ENCODE results near the gene PRPSAP2. TPM values are rescaled to one million over a fixed set of nuclear protein-coding genes. Genes with fewer than 3 reads are reported as not detected.
A peak's percentile ranks its signal among the peaks of the same experiment; 100 is the strongest.
"Not testable (repeated sequence)": the region's sequence is repeated elsewhere in the genome, so short reads cannot be mapped to it uniquely, and the experiment has no call there.

PRPSAP2 gene, protein sequence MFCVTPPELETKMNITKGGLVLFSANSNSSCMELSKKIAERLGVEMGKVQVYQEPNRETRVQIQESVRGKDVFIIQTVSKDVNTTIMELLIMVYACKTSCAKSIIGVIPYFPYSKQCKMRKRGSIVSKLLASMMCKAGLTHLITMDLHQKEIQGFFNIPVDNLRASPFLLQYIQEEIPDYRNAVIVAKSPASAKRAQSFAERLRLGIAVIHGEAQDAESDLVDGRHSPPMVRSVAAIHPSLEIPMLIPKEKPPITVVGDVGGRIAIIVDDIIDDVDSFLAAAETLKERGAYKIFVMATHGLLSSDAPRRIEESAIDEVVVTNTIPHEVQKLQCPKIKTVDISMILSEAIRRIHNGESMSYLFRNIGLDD
- polyA plus RNA-seq (2013, experiment 1 of 2) = 52.4 TPM
- 52.5 TPM for polyA plus RNA-seq (2013, experiment 2 of 2)

DNA sequence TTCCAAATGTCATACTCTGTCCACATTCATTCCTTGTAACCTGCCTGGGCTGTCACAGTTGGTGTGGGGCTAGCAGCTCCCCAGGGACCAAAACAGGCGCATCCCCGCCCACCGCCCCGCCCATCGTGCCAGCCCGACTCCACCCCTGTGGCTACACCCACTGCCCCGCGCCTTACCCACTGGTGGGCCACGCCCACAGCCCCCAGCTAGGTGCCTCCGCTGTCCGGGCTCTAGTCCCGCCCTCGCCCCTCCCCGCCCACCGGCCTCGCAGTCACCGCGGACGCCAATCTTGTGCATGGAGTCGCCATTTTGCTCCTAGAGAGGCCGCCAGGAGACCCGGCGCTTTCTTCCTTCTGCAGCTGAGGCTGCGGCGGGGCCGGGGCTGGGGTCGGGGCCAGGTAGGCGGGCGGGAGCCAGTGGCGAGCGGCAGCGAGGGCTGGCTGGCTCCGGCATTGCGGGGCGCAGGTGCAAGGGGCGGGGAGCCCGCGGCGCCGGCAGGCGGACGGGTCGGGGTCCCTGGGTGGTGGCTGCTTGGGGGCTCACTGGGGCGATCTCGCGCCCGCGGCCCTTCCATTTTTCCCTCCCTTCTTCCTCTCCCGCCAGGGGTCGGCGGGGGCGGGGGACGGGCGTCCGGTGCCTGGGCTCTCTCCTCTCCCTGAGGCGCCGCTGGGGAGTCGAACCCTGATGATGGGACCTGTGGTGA is at the start of gene PRPSAP2:
Gene PRPSAP2, plus strand, starts transcription at position 268 of the 703 bp plus-strand sequence. CDS start 7,703 bp downstream, outside the sequence.
- WGBS, 2 donors (ENCODE audit: extremely low coverage in 2 of 2, insufficient read length in 2 of 2, insufficient replicate concordance in 1 of 2) = no CpG with 5 or more reads among the region's 58 CpGs
- Histone ChIP-seq H3K27ac (replicated peaks; ENCODE audit: low read length) (peak within 1 kb of the TSS; percentile 78), H3K18ac (ENCODE audit: low read length) (peak within 1 kb of the TSS; percentile 92)

DNA sequence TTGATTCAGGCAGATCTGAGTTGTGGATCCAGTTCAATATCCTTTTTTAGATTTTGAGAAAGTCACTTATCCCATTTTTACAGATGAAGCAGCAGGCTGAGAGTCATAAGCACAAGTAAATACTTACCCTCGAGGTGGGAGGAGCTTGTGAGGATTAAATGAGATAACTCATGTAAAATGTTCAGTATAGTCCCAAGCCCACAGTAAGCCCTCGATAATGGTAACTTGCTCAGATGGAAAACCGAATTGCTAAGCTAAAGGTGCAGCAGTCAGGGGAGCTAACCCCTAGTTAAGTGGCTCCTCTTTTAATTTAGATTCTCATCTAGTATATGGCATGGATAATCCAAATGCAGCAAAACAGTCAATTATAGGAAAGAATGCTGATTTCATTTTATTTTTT is 42.0 kb upstream of the PRPSAP2 start:
- H2BK12ac ChIP-seq (ENCODE audit: low read length); H2BK120ac ChIP-seq (ENCODE audit: low read depth, low read length); H4K91ac ChIP-seq (ENCODE audit: low read depth, low read length, poor library complexity); H2AK5ac ChIP-seq (ENCODE audit: low read depth, low read length); H3K27ac ChIP-seq (replicated peaks; ENCODE audit: low read length); H3K9me3 ChIP-seq (replicated peaks in 1 of 2; ENCODE audit: control insufficient read depth in 2 of 2, insufficient read depth in 1 of 2, low read depth in 1 of 2, low read length in 2 of 2); H3K9ac ChIP-seq (ENCODE audit: low read depth, low read length, poor library complexity); H3K27me3 ChIP-seq (ENCODE audit: control insufficient read depth in 3 of 3, insufficient read depth in 3 of 3, low read depth in 1 of 3, low read length in 3 of 3); H3K4ac ChIP-seq (ENCODE audit: low read length); H3K4me2 ChIP-seq (ENCODE audit: insufficient read depth, low read length, poor library complexity, severe bottlenecking); H3K79me1 ChIP-seq (ENCODE audit: low read depth, low read length); H3K4me3 ChIP-seq (ENCODE audit: low read length in 2 of 2); H3K4me1 ChIP-seq (ENCODE audit: control insufficient read depth in 2 of 2, insufficient read depth in 1 of 2, low read depth in 1 of 2, low read length in 2 of 2); H3K14ac ChIP-seq (ENCODE audit: low read length); H2BK15ac ChIP-seq (ENCODE audit: low read length); H3K23ac ChIP-seq (ENCODE audit: low read depth, low read length, poor library complexity); H2BK5ac ChIP-seq (ENCODE audit: low read length); H4K8ac ChIP-seq (ENCODE audit: low read depth, low read length); H3K18ac ChIP-seq (ENCODE audit: low read length); H3K36me3 ChIP-seq (replicated peaks in 1 of 2; ENCODE audit: control insufficient read depth in 2 of 2, insufficient read depth in 2 of 2, low read length in 2 of 2); DNase-seq (ENCODE audit: low spot score): not testable (repeated sequence)
- no CpG with 5 or more reads among the region's 3 CpGs for whole genome bisulfite sequencing, 2 donors (ENCODE audit: extremely low coverage in 2 of 2, insufficient read length in 2 of 2, insufficient replicate concordance in 1 of 2)
- peak overlapping the region; percentile 78 for H2AFZ ChIP-seq (ENCODE audit: low read length)

More for the DNA sequence above, at the start of gene PRPSAP2:
- H3K4me1 ChIP-seq (ENCODE audit: control insufficient read depth in 2 of 2, insufficient read depth in 1 of 2, low read depth in 1 of 2, low read length in 2 of 2) = peaks cover 2 to 4% of the 10 kb centered on the region in 2 donors
- peak within 1 kb of the TSS; percentile 95 for H3K23ac ChIP-seq (ENCODE audit: low read depth, low read length, poor library complexity)
- no peak within 1 kb of the TSS for H2BK120ac ChIP-seq (ENCODE audit: low read depth, low read length)
- peak within 1 kb of the TSS; percentile 96 for H2AFZ ChIP-seq (ENCODE audit: low read length)
- no peak within 1 kb of the TSS for H3K4ac ChIP-seq (ENCODE audit: low read length)
- peak within 1 kb of the TSS; percentile 88 for H2BK5ac ChIP-seq (ENCODE audit: low read length)
- H2BK12ac ChIP-seq (ENCODE audit: low read length) = no peak within 1 kb of the TSS
- H3K27me3 ChIP-seq (ENCODE audit: control insufficient read depth in 3 of 3, insufficient read depth in 3 of 3, low read depth in 1 of 3, low read length in 3 of 3) = no peaks in the 10 kb centered on the region
- peak within 1 kb of the TSS; percentile 85 for H3K9ac ChIP-seq (ENCODE audit: low read depth, low read length, poor library complexity)
- peak; percentile 85 for DNase-seq (ENCODE audit: low spot score)
- no peak within 1 kb of the TSS for H4K8ac ChIP-seq (ENCODE audit: low read depth, low read length)
- peak within 1 kb of the TSS; percentile 88 to 92 for H3K4me3 ChIP-seq (ENCODE audit: low read length in 2 of 2)
- no peak within 1 kb of the TSS for H3K14ac ChIP-seq (ENCODE audit: low read length)
- no peak within 1 kb of the TSS for H2BK15ac ChIP-seq (ENCODE audit: low read length)
- H3K36me3 ChIP-seq (replicated peaks in 1 of 2; ENCODE audit: control insufficient read depth in 2 of 2, insufficient read depth in 2 of 2, low read length in 2 of 2) = peaks cover 0 to 23% of the 10 kb centered on the region in 2 donors
- no peaks in the 10 kb centered on the region for H3K79me1 ChIP-seq (ENCODE audit: low read depth, low read length)
- peak within 1 kb of the TSS; percentile 37 for H3K4me2 ChIP-seq (ENCODE audit: insufficient read depth, low read length, poor library complexity, severe bottlenecking)
- H4K91ac ChIP-seq (ENCODE audit: low read depth, low read length, poor library complexity) = no peak within 1 kb of the TSS
- H3K9me3 ChIP-seq (replicated peaks in 1 of 2; ENCODE audit: control insufficient read depth in 2 of 2, insufficient read depth in 1 of 2, low read depth in 1 of 2, low read length in 2 of 2) = no peaks in the 10 kb centered on the region
- no peak within 1 kb of the TSS for H2AK5ac ChIP-seq (ENCODE audit: low read depth, low read length)

DNA sequence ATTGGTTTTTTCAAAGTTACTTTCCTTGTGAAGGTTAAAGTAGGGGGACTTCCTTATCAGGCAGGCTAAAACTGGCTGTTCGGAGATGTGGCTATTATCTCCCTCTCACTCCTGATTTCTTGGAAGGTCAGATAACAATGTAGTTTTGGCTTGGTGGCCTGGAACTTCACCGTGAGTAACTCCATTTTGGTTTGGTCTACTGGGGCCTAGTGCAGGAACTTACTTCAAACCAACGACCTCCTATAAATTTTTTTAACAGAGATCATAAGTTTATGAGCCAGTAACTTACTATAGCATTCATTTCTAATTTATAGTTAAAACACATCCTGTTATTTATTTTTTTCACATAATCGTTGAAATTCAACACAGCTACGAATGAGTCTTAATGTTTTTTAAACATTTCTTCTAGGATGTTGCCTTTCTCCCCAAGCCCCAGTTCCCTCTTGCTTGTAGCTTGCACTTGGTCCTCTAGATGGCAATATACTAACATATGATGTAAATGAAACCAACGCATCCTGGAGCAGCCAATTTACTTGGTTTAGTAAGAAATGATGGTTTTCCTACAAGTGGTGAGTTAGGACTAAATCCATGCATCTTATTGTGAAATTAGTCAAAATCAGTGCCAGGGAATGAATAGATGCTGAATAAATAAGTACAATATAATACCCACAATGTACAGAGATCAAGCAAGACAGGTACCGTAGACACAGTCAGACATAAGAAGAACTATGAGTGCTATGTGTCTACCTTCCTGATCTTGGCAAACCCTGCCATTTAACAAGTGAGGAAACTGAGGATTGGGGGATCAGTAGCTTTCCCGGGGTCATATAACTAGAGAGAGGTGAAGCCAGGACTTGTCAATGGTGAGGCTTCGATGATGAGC is 41.2 kb upstream of the PRPSAP2 start:
- not testable (repeated sequence) for H3K27ac ChIP-seq (replicated peaks; ENCODE audit: low read length); H3K79me1 ChIP-seq (ENCODE audit: low read depth, low read length); H2BK12ac ChIP-seq (ENCODE audit: low read length); H3K18ac ChIP-seq (ENCODE audit: low read length); H2AK5ac ChIP-seq (ENCODE audit: low read depth, low read length); H4K8ac ChIP-seq (ENCODE audit: low read depth, low read length); H3K9me3 ChIP-seq (replicated peaks in 1 of 2; ENCODE audit: control insufficient read depth in 2 of 2, insufficient read depth in 1 of 2, low read depth in 1 of 2, low read length in 2 of 2); H3K14ac ChIP-seq (ENCODE audit: low read length); H3K9ac ChIP-seq (ENCODE audit: low read depth, low read length, poor library complexity); H3K4me1 ChIP-seq (ENCODE audit: control insufficient read depth in 2 of 2, insufficient read depth in 1 of 2, low read depth in 1 of 2, low read length in 2 of 2); H2BK15ac ChIP-seq (ENCODE audit: low read length); H3K4me3 ChIP-seq (ENCODE audit: low read length in 2 of 2); H3K27me3 ChIP-seq (ENCODE audit: control insufficient read depth in 3 of 3, insufficient read depth in 3 of 3, low read depth in 1 of 3, low read length in 3 of 3); H3K23ac ChIP-seq (ENCODE audit: low read depth, low read length, poor library complexity); H2BK120ac ChIP-seq (ENCODE audit: low read depth, low read length); H3K36me3 ChIP-seq (replicated peaks in 1 of 2; ENCODE audit: control insufficient read depth in 2 of 2, insufficient read depth in 2 of 2, low read length in 2 of 2); H4K91ac ChIP-seq (ENCODE audit: low read depth, low read length, poor library complexity); H3K4ac ChIP-seq (ENCODE audit: low read length); H2BK5ac ChIP-seq (ENCODE audit: low read length); H3K4me2 ChIP-seq (ENCODE audit: insufficient read depth, low read length, poor library complexity, severe bottlenecking)
- H2AFZ ChIP-seq (ENCODE audit: low read length) = peak overlapping the region; percentile 78
- no CpG with 5 or more reads among the region's 9 CpGs for WGBS, 2 donors (ENCODE audit: extremely low coverage in 2 of 2, insufficient read length in 2 of 2, insufficient replicate concordance in 1 of 2)
- DNase-seq (ENCODE audit: low spot score) = peak; percentile 23

All from neuronal stem cell (in vitro differentiated cells).